IMR-90 (cell line): ENCODE measurements around the gene LDLRAD3. TPM values are rescaled to one million over a fixed set of nuclear protein-coding genes. Genes with fewer than 3 reads are reported as not detected.

ENCODE experiments used
- ATAC-seq: fragments of 200-7000 bp; cut with Tn5 transposase; 2 replicates; pipeline ENCODE4 v1.9.1; 2020; ENCODE audit warnings: low read depth, mild to moderate bottlenecking, moderate library complexity
- BruUV-seq: library from RNA; stranded (reverse); fragments of 400-500 nt; replicated peaks from 2 replicates; lab custom pipeline; 2021; lab: Mats Ljungman, UMichigan
- CTCF ChIA-PET: fragments of 300-600 bp; formaldehyde crosslinking; extraction: SDS; loops from one replicate; lab custom pipeline; 2021; ENCODE audit warnings: antibody characterized with exemption; lab: Yijun Ruan, JAX
- POLR2A ChIA-PET: fragments of 300-600 bp; sonication (Branson Sonifier 250); formaldehyde crosslinking; loops from one replicate; lab custom pipeline; 2022; ENCODE audit warnings: antibody characterized with exemption; ENCODE audit not compliant: unreplicated experiment; lab: Charles Lee
- DNase-seq: peaks from one replicate; pipeline ENCODE4 v3.0.0; 2013
- H2AFZ ChIP-seq: replicated peaks from 2 replicates; pipeline ENCODE3; 2013; ENCODE audit warnings: low read length, mild to moderate bottlenecking; ENCODE audit not compliant: poor library complexity
- H2AK5ac ChIP-seq: 2 replicates; pipeline ENCODE4 v1.6.1; 2013; ENCODE audit warnings: low read depth, low read length, inconsistent platforms
- H2AK9ac ChIP-seq: replicated peaks from 2 replicates; pipeline ENCODE3; 2013; ENCODE audit warnings: mild to moderate bottlenecking, low read depth, low read length, moderate library complexity; ENCODE audit not compliant: poor library complexity
- H2BK120ac ChIP-seq: 2 replicates; pipeline ENCODE4 v1.6.1; 2013; ENCODE audit warnings: low read depth, low read length, inconsistent platforms
- H2BK15ac ChIP-seq: 3 replicates; pipeline ENCODE4 v1.6.1; 2013; ENCODE audit warnings: low read depth, low read length, inconsistent platforms
- H2BK20ac ChIP-seq: 2 replicates; pipeline ENCODE4 v1.6.1; 2013; ENCODE audit warnings: low read depth, mild to moderate bottlenecking, inconsistent platforms, low read length, moderate library complexity
- H2BK5ac ChIP-seq: 2 replicates; pipeline ENCODE4 v1.6.1; 2013; ENCODE audit warnings: mild to moderate bottlenecking, low read depth, low read length, inconsistent platforms; ENCODE audit not compliant: poor library complexity, severe bottlenecking
- H3K14ac ChIP-seq: replicated peaks from 2 replicates; pipeline ENCODE4 v1.6.1; 2013; ENCODE audit warnings: low read depth, low read length, inconsistent platforms
- H3K18ac ChIP-seq: 2 replicates; pipeline ENCODE4 v1.6.1; 2013; ENCODE audit warnings: low read depth, low read length, control low read depth
- H3K23ac ChIP-seq: 2 replicates; pipeline ENCODE4 v1.6.1; 2013; ENCODE audit warnings: low read depth, low read length, inconsistent platforms
- H3K27ac ChIP-seq: 2 replicates; pipeline ENCODE4 v1.5.1; 2013; ENCODE audit warnings: mild to moderate bottlenecking, control low read depth, low read length; ENCODE audit not compliant: insufficient read depth
- H3K27me3 ChIP-seq: 2 replicates; pipeline ENCODE4 v1.6.1; 2013; ENCODE audit warnings: low read length; ENCODE audit not compliant: control insufficient read depth, insufficient read depth
- H3K36me3 ChIP-seq: 2 replicates; pipeline ENCODE4 v1.6.1; 2013; ENCODE audit warnings: low read length, mixed read lengths; ENCODE audit not compliant: control insufficient read depth, insufficient read depth
- H3K4ac ChIP-seq: 2 replicates; pipeline ENCODE4 v1.6.1; 2013; ENCODE audit warnings: low read depth, low read length, inconsistent platforms
- H3K4me1 ChIP-seq: 2 replicates; pipeline ENCODE4 v1.6.1; 2013; ENCODE audit warnings: low read length, mixed read lengths; ENCODE audit not compliant: control insufficient read depth, insufficient read depth
- H3K4me2 ChIP-seq: 2 replicates; pipeline ENCODE4 v1.6.1; 2013; ENCODE audit warnings: low read depth, mild to moderate bottlenecking, control low read depth, low read length, moderate library complexity
- H3K4me3 ChIP-seq: 2 replicates; pipeline ENCODE4 v1.5.1; 2013; ENCODE audit warnings: low read depth, mild to moderate bottlenecking, control low read depth, low read length, moderate library complexity; ENCODE audit not compliant: insufficient read depth
- H3K56ac ChIP-seq: 2 replicates; pipeline ENCODE4 v1.6.1; 2013; ENCODE audit warnings: low read length, inconsistent platforms; ENCODE audit not compliant: insufficient read depth; ENCODE audit errors: extremely low read depth
- H3K79me1 ChIP-seq, 2 experiments: 2 replicates each; pipeline ENCODE4 v1.6.1; 2013; ENCODE audit warnings: low read length in 2 of 2, inconsistent platforms in 1 of 2, low read depth in 1 of 2
- H3K9ac ChIP-seq: 2 replicates; pipeline ENCODE4 v1.6.1; 2013; ENCODE audit warnings: low read depth, low read length, control low read depth
- H3K9me1 ChIP-seq: 2 replicates; pipeline ENCODE4 v1.6.1; 2013; ENCODE audit warnings: low read length, inconsistent platforms; ENCODE audit not compliant: insufficient read depth
- H3K9me3 ChIP-seq: 2 replicates; pipeline ENCODE4 v1.6.1; 2013; ENCODE audit warnings: low read length; ENCODE audit not compliant: control insufficient read depth, insufficient read depth
- H4K20me1 ChIP-seq: 2 replicates; pipeline ENCODE4 v1.6.1; 2013; ENCODE audit warnings: low read length, inconsistent platforms; ENCODE audit not compliant: insufficient read depth
- H4K5ac ChIP-seq: 2 replicates; pipeline ENCODE4 v1.6.1; 2013; ENCODE audit warnings: mild to moderate bottlenecking, low read depth, low read length, control low read depth
- H4K8ac ChIP-seq, 2 experiments: 2 replicates each; pipeline ENCODE4 v1.6.1; 2013; ENCODE audit warnings: low read depth in 2 of 2, low read length in 2 of 2, control low read depth in 1 of 2, inconsistent platforms in 1 of 2
- H4K91ac ChIP-seq: 2 replicates; pipeline ENCODE4 v1.6.1; 2013; ENCODE audit warnings: low read depth, low read length, inconsistent platforms; ENCODE audit not compliant: insufficient read depth
- BHLHE40 ChIP-seq: fragments of 150-350 bp; IDR thresholded peaks from 2 replicates; pipeline ENCODE4 v1.6.1; 2016; ENCODE audit warnings: mild to moderate bottlenecking, low read depth, low read length
- CEBPB ChIP-seq: IDR thresholded peaks from 2 replicates; pipeline ENCODE4 v1.6.1; 2012; ENCODE audit warnings: low read depth, low read length, improper control_type of control experiment
- CHD1 ChIP-seq: IDR thresholded peaks from 2 replicates; pipeline ENCODE4 v1.6.1; 2012; ENCODE audit warnings: low read depth, low read length, improper control_type of control experiment
- FOS ChIP-seq: fragments of 150-350 bp; IDR thresholded peaks from 2 replicates; pipeline ENCODE4 v1.6.1; 2016; ENCODE audit warnings: low read depth, low read length
- MAFK ChIP-seq: IDR thresholded peaks from 2 replicates; pipeline ENCODE4 v1.6.1; 2012; ENCODE audit warnings: low read depth, low read length, improper control_type of control experiment
- MAZ ChIP-seq: IDR thresholded peaks from 2 replicates; pipeline ENCODE4 v1.6.1; 2012; ENCODE audit warnings: low read depth, mild to moderate bottlenecking, low read length, improper control_type of control experiment, moderate library complexity, borderline replicate concordance
- MXI1 ChIP-seq: IDR thresholded peaks from 2 replicates; pipeline ENCODE4 v1.6.1; 2012; ENCODE audit warnings: low read depth, mild to moderate bottlenecking, low read length, moderate library complexity, borderline replicate concordance
- NFE2L2 ChIP-seq: fragments of 150-350 bp; IDR thresholded peaks from 2 replicates; pipeline ENCODE4 v1.6.1; 2016; ENCODE audit warnings: low read depth, mild to moderate bottlenecking, low read length
- RCOR1 ChIP-seq: IDR thresholded peaks from 2 replicates; pipeline ENCODE4 v1.6.1; 2012; ENCODE audit warnings: mild to moderate bottlenecking, low read length, improper control_type of control experiment; ENCODE audit not compliant: insufficient replicate concordance
- RFX5 ChIP-seq: IDR thresholded peaks from 2 replicates; pipeline ENCODE4 v1.8.0; 2012; ENCODE audit warnings: low read depth, mild to moderate bottlenecking, low read length, moderate library complexity
- WGBS, 2 experiments: methylation state at CpG; one replicate each; pipeline versions ENCODE4 v1.1.5 to v1.1.7; 2013; ENCODE audit warnings: missing lambda C conversion rate in 2 of 2; ENCODE audit not compliant: insufficient read length in 1 of 2; ENCODE audit errors: extremely low coverage in 2 of 2; 5-methylcytosine and 5-hydroxymethylcytosine counted together
- dilution Hi-C: fragments of 300-500 bp; cut with HindIII; formaldehyde crosslinking; loops from one replicate; pipeline ENCODE4 v1.14.3; 2018; ENCODE audit warnings: low sequenced_read_pairs; ENCODE audit not compliant: unreplicated experiment
- in situ Hi-C: fragments of 300-500 bp; cut with MboI; formaldehyde crosslinking; loops from 3 replicates; pipeline ENCODE4 v1.14.3; 2019; ENCODE audit warnings: low sequenced_read_pairs, inconsistent platforms, mixed read lengths
- intact Hi-C: fragments of 100-400 bp; cut with micrococcal nuclease; formaldehyde crosslinking; loops from 2 replicates; pipeline ENCODE4 v1.10.0; 2022
- polyA plus RNA-seq, 3 experiments: library from polyadenylated mRNA; depleted of rRNA; stranded (reverse); fragments of >200 nt; gene quantifications; 2 replicates each; pipeline ENCODE4 v1.2.3, GENCODE V29; 2012; ENCODE audit warnings: low replicate concordance in 1 of 3
- total RNA-seq: library from RNA; depleted of rRNA; stranded (reverse); fragments of >200 nt; gene quantifications from 2 replicates; pipeline ENCODE4 v1.2.3, GENCODE V29; 2012
- TF ChIP-seq, protein P1 (sequence below): conservative IDR thresholded peaks from 2 replicates; pipeline ENCODE4 v1.5.1; 2012; ENCODE audit warnings: mild to moderate bottlenecking, low read depth, low read length, improper control_type of control experiment
- TF ChIP-seq, protein P2 (sequence below): fragments of 150-350 bp; IDR thresholded peaks from 2 replicates; pipeline ENCODE4 v1.6.1; 2017; ENCODE audit warnings: mild to moderate bottlenecking, antibody characterized with exemption, low read length, low read depth
- TF ChIP-seq, protein P3 (sequence below): fragments of 150-350 bp; IDR thresholded peaks from 2 replicates; pipeline ENCODE4 v1.6.1; 2016; ENCODE audit warnings: low read depth, mild to moderate bottlenecking, low read length, moderate library complexity, borderline replicate concordance

Gene LDLRAD3
- total and polyA plus RNA-seq, 2 of the 4 experiments (the other 2 are of a cell fraction), result 2.7 to 6.4 TPM

DNA sequence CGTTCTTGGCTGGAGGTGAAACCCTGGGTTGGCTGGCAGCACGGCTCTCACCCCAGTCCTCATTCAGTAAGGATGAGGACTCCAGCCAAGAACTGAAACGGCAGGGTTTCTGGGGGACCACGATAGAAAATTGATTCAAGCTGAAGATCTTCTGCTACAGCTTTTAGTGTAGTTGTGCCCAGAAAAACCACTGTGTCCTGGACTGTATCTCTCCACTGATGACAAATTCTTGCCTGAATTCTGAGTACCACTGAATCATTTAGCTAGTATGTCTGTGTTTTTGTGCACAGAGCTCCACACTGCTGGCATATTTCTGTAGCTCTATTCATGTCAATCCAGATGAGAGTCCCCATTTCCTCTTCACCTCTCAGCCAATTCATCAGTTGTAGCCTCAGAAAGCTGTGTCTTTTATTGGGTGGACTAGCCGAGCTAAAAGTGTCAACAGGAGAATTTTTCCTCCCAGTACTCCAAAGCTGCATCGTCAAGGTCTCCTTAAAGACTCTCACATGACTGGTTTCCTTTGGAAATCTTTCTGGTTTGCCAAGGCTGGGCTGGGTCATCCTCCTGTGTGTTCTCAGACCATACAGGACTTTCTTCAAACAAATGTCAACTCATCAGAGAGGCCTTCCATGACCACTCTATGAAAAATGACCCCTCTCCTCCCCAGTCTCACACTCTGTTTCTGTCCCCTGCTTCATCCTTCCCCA, 144.6 kb downstream of the LDLRAD3 start:
- Histone ChIP-seq H3K18ac (0 out of 2 replicates have a peak overlapping the region, but pooled peaks have one; percentile 8), H2BK20ac (peak overlapping the region; percentile 33; the same call in 1 of the 2 replicates), H3K36me3 (no peaks in the 10 kb centered on the region), H3K9me1 (peaks cover 14% of the 10 kb centered on the region), H2AK5ac (peak overlapping the region; percentile 47; the same call in 1 of the 2 replicates), H3K9me3 (peaks cover under 1% of the 10 kb centered on the region; the same call in 1 of the 2 replicates), H4K8ac (peak overlapping the region in 1 of 2 experiments; percentile 4; a peak in 2 of 4 replicates), H4K91ac (0 out of 2 replicates have a peak overlapping the region, but pooled peaks have one; percentile 4), H2AFZ (peak overlapping the region; percentile 3), H3K14ac (peak overlapping the region; percentile 34), H4K5ac (no peak overlapping the region), H3K27me3 (no peaks in the 10 kb centered on the region), H3K27ac (no peak overlapping the region), H3K4me1 (peaks cover 21% of the 10 kb centered on the region), H4K20me1 (peaks cover 4% of the 10 kb centered on the region; the same call in 1 of the 2 replicates), H3K23ac (peak overlapping the region; percentile 41), H3K4me2 (peak overlapping the region; percentile 23; the same call in 1 of the 2 replicates), H3K9ac (no peak overlapping the region), H2AK9ac (no peak overlapping the region), H3K56ac (no peak overlapping the region), H3K4ac (peak overlapping the region; percentile 44), H2BK120ac (peak overlapping the region; percentile 30), H2BK5ac (no peak overlapping the region), H3K4me3 (no peak overlapping the region), H2BK15ac (peak overlapping the region; percentile 51; the same call in 2 of the 3 replicates), H3K79me1 (peaks cover 0 to 13% of the 10 kb centered on the region in 2 experiments; a peak in 1 of 4 replicates)
- dilution Hi-C loops (no loop called here), in situ Hi-C loops (no loop called here), intact Hi-C loops (no loop called here)
- POLR2A ChIA-PET, result no interaction called here
- BruUV-seq, result no TSS peak
- WGBS, 2 experiments, result 0% methylated on average over 3 of the region's 6 CpGs; no CpG with 5 or more reads in 1 of the 2 experiments
- peak; percentile 69 for ATAC-seq
- DNase-seq, result peak; percentile 44
- CTCF ChIA-PET, result interaction anchor here (0.5 to 0.9 kb wide), 4 partner anchors 12 to 1934 kb away, joined by 3 read pairs; no protein-coding TSS in a partner anchor
- TF ChIP-seq CEBPB (no peak), FOS (no peak), MAZ (no peak), CHD1 (no peak), MAFK (no peak), MXI1 (no peak), BHLHE40 (no peak), RCOR1 (no peak), NFE2L2 (no peak), RFX5 (no peak)
- TF ChIP-seq, protein P1, sequence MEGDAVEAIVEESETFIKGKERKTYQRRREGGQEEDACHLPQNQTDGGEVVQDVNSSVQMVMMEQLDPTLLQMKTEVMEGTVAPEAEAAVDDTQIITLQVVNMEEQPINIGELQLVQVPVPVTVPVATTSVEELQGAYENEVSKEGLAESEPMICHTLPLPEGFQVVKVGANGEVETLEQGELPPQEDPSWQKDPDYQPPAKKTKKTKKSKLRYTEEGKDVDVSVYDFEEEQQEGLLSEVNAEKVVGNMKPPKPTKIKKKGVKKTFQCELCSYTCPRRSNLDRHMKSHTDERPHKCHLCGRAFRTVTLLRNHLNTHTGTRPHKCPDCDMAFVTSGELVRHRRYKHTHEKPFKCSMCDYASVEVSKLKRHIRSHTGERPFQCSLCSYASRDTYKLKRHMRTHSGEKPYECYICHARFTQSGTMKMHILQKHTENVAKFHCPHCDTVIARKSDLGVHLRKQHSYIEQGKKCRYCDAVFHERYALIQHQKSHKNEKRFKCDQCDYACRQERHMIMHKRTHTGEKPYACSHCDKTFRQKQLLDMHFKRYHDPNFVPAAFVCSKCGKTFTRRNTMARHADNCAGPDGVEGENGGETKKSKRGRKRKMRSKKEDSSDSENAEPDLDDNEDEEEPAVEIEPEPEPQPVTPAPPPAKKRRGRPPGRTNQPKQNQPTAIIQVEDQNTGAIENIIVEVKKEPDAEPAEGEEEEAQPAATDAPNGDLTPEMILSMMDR, result no peak
- TF ChIP-seq, protein P2, sequence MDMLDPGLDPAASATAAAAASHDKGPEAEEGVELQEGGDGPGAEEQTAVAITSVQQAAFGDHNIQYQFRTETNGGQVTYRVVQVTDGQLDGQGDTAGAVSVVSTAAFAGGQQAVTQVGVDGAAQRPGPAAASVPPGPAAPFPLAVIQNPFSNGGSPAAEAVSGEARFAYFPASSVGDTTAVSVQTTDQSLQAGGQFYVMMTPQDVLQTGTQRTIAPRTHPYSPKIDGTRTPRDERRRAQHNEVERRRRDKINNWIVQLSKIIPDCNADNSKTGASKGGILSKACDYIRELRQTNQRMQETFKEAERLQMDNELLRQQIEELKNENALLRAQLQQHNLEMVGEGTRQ, result no peak
- TF ChIP-seq, protein P3, sequence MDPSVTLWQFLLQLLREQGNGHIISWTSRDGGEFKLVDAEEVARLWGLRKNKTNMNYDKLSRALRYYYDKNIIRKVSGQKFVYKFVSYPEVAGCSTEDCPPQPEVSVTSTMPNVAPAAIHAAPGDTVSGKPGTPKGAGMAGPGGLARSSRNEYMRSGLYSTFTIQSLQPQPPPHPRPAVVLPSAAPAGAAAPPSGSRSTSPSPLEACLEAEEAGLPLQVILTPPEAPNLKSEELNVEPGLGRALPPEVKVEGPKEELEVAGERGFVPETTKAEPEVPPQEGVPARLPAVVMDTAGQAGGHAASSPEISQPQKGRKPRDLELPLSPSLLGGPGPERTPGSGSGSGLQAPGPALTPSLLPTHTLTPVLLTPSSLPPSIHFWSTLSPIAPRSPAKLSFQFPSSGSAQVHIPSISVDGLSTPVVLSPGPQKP, result no peak
